ENCODE measurements around the gene HJURP. TPM values are rescaled to one million over a fixed set of nuclear protein-coding genes. Genes with fewer than 3 reads are reported as not detected.
A peak's percentile ranks its signal among the peaks of the same experiment; 100 is the strongest.

Gene HJURP, protein sequence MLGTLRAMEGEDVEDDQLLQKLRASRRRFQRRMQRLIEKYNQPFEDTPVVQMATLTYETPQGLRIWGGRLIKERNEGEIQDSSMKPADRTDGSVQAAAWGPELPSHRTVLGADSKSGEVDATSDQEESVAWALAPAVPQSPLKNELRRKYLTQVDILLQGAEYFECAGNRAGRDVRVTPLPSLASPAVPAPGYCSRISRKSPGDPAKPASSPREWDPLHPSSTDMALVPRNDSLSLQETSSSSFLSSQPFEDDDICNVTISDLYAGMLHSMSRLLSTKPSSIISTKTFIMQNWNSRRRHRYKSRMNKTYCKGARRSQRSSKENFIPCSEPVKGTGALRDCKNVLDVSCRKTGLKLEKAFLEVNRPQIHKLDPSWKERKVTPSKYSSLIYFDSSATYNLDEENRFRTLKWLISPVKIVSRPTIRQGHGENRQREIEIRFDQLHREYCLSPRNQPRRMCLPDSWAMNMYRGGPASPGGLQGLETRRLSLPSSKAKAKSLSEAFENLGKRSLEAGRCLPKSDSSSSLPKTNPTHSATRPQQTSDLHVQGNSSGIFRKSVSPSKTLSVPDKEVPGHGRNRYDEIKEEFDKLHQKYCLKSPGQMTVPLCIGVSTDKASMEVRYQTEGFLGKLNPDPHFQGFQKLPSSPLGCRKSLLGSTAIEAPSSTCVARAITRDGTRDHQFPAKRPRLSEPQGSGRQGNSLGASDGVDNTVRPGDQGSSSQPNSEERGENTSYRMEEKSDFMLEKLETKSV
- 49.7 and 52.6 TPM in 2 replicates for total RNA-seq (2021)
- long read RNA-seq, transcript HJURP-202 (9 exons, 3,187 nt) = major isoform, 461 of 550 reads
- long read RNA-seq, transcript HJURP-204 (7 exons, 3,027 nt) = minor isoform, 17 of 550 reads
- long read RNA-seq, partial matches to known transcripts = 29 of 550 reads
- long read RNA-seq, other reads (novel, unspliced or antisense) = 43 of 550 reads

DNA sequence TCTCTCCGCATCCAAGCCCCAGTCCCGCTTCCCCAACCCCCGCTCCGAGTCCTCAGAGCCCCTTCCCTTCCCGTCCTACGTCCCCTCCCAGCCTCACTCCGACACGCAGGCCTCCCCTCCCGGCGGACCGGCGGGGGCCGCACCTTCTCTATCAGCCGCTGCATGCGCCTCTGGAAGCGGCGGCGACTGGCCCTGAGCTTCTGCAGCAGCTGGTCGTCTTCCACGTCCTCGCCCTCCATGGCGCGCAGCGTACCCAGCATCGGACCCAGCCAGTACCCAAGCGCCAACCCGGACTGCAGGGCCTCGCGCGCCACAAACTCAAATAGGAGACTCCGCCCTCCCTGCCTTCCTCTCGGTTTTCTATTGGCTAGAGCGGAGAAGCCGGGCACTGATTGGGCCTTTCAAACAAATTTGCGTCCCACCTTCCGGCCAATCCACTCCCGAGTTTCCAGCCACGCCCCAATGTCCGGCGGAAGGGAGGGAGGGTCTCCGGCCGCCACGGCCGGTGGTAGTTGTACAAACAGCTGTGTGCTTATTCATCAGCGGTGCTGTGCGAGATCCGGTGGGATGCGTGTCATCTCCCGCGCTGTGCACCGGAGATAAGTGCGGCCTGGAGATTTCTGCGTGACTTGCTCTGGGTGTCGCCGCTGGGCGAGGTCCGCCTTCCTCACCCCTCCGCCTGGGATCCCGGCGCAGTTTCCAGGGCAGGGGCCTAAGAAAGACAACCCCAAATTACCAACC, at the start of gene HJURP:
Gene HJURP, minus strand, starts transcription at position 295 of the 741 bp plus-strand sequence. Its CDS starts 35 bp downstream, at position 260.
- no peaks in the 10 kb centered on the region for H3K27me3 ChIP-seq (ENCODE audit: insufficient read depth, low read length)
- no peak within 1 kb of the TSS for H3K27ac ChIP-seq (ENCODE audit: insufficient read length, low read depth, low read length)
- no peak within 1 kb of the TSS for H2AK5ac ChIP-seq (ENCODE audit: insufficient read length, low read length)
- H4K5ac ChIP-seq (ENCODE audit: insufficient read length, low read depth, low read length) = no peak within 1 kb of the TSS
- H3K4ac ChIP-seq (ENCODE audit: low read depth, low read length) = 0 out of 2 replicates have a peak within 1 kb of the TSS, but pooled peaks have one; percentile 8
- H2BK120ac ChIP-seq (ENCODE audit: low read depth, low read length, poor library complexity, severe bottlenecking) = no peak within 1 kb of the TSS
- peaks cover 3% of the 10 kb centered on the region for H3K79me1 ChIP-seq (ENCODE audit: insufficient read depth, low read depth, low read length, poor library complexity, severe bottlenecking)
- no CpG with 5 or more reads among the region's 60 CpGs for WGBS (ENCODE audit: extremely low coverage, insufficient read length, low lambda C conversion rate)
- Mint-ChIP-seq H3K36me3 (ENCODE audit: insufficient read depth in 1 of 3, low read depth in 3 of 3) (peaks cover 22 to 36% (median 34%) of the 10 kb centered on the region in 3 experiments; a peak in 6 of 7 replicates), H3K27me3 (ENCODE audit: low read depth) (no peaks in the 10 kb centered on the region; the same call in 1 of the 2 replicates), H3K4me1 (peaks cover 28 to 31% of the 10 kb centered on the region in 2 experiments), H3K9me3 (no peaks in the 10 kb centered on the region; a peak in 1 of 5 replicates), H3K4me3 (peak within 1 kb of the TSS; percentile 95 to 99), H3K27ac (peak within 1 kb of the TSS; percentile 72 to 99 (median 96); a peak in 5 of 7 replicates)
- peak within 1 kb of the TSS; percentile 80 for H3K9ac ChIP-seq (ENCODE audit: extremely low read depth, insufficient read length, low read length)
- peaks cover 11% of the 10 kb centered on the region for H3K23me2 ChIP-seq (ENCODE audit: insufficient read length, low read depth, low read length, poor library complexity, severe bottlenecking)
- H4K8ac ChIP-seq (replicated peaks; ENCODE audit: insufficient read length, low read depth, low read length) = no peak within 1 kb of the TSS
- no peak within 1 kb of the TSS for H3K23ac ChIP-seq (ENCODE audit: insufficient read length, low read depth, low read length)
- H3K9me3 ChIP-seq (ENCODE audit: control insufficient read depth, low read depth, low read length) = no peaks in the 10 kb centered on the region
- H2BK5ac ChIP-seq (ENCODE audit: insufficient read length, low read length) = peak within 1 kb of the TSS; percentile 39
- no peak within 1 kb of the TSS; the same call in 1 of the 2 replicates for H2BK15ac ChIP-seq (ENCODE audit: low read depth, low read length)
- H3K14ac ChIP-seq (ENCODE audit: insufficient read depth, low read length) = peak within 1 kb of the TSS; percentile 97
- H4K20me1 ChIP-seq (ENCODE audit: control insufficient read depth, insufficient read depth, insufficient read length) = no peaks in the 10 kb centered on the region
- TF ChIP-seq, protein P1, sequence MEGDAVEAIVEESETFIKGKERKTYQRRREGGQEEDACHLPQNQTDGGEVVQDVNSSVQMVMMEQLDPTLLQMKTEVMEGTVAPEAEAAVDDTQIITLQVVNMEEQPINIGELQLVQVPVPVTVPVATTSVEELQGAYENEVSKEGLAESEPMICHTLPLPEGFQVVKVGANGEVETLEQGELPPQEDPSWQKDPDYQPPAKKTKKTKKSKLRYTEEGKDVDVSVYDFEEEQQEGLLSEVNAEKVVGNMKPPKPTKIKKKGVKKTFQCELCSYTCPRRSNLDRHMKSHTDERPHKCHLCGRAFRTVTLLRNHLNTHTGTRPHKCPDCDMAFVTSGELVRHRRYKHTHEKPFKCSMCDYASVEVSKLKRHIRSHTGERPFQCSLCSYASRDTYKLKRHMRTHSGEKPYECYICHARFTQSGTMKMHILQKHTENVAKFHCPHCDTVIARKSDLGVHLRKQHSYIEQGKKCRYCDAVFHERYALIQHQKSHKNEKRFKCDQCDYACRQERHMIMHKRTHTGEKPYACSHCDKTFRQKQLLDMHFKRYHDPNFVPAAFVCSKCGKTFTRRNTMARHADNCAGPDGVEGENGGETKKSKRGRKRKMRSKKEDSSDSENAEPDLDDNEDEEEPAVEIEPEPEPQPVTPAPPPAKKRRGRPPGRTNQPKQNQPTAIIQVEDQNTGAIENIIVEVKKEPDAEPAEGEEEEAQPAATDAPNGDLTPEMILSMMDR (conservative IDR thresholded peaks at IDR 0.05) = no peak
- peaks cover 25% of the 10 kb centered on the region; the same call in 1 of the 2 replicates for H3K79me2 ChIP-seq (ENCODE audit: insufficient read depth, low read length)
- no peak within 1 kb of the TSS for H3T11ph ChIP-seq (ENCODE audit: low read length)
- DNase-seq = peak; percentile 96
- no peak within 1 kb of the TSS for H2BK12ac ChIP-seq (ENCODE audit: insufficient read length, low read depth, low read length)
- peak within 1 kb of the TSS; percentile 97 for H3K18ac ChIP-seq (ENCODE audit: insufficient read length, low read depth, low read length)
- no peak within 1 kb of the TSS for H2BK20ac ChIP-seq (ENCODE audit: low read depth, low read length, poor library complexity, severe bottlenecking)
- H3K56ac ChIP-seq (ENCODE audit: insufficient read length, low read depth, low read length) = no peak within 1 kb of the TSS
- peaks cover 2% of the 10 kb centered on the region; the same call in 1 of the 2 replicates for H3K4me1 ChIP-seq (ENCODE audit: insufficient read depth, low read length)
- H3K4me2 ChIP-seq (ENCODE audit: insufficient read depth, insufficient read length, low read length) = peak within 1 kb of the TSS; percentile 83
- H2AFZ ChIP-seq (ENCODE audit: low read length) = no peak within 1 kb of the TSS
- H4K91ac ChIP-seq (ENCODE audit: insufficient read length, low read depth, low read length) = no peak within 1 kb of the TSS

Measured in H9 (cell line).